Activated CD4-positive, alpha-beta T cell treated with anti-CD3 and anti-CD28 coated beads for 36 hours (primary cell): ENCODE data around the gene PRKCZ. TPM values are rescaled to one million over a fixed set of nuclear protein-coding genes. Genes with fewer than 3 reads are reported as not detected.
A peak's percentile ranks its signal among the peaks of the same experiment; 100 is the strongest.
"Not testable (repeated sequence)": the region's sequence is repeated elsewhere in the genome, so short reads cannot be mapped to it uniquely, and the experiment has no call there.

ENCODE experiments used
- ATAC-seq: fragments of 200-7000 bp; cut with Tn5 transposase; one replicate; pipeline ENCODE4 v1.10.0; 2021; ENCODE audit warnings: mild to moderate bottlenecking, moderate library complexity
- CTCF ChIA-PET: fragments of 350-600 bp; sonication (Branson Sonifier 250); formaldehyde crosslinking; loops from one replicate; lab custom pipeline; 2021; ENCODE audit warnings: antibody characterized with exemption; lab: Charles Lee
- POLR2A ChIA-PET: fragments of 350-600 bp; sonication (Branson Sonifier 250); formaldehyde crosslinking; loops from one replicate; lab custom pipeline; 2021; ENCODE audit warnings: antibody characterized with exemption, inconsistent platforms; lab: Charles Lee
- DNase-seq: peaks from one replicate; pipeline ENCODE4 v3.0.0-alpha.2; 2020
- H3K27ac Mint-ChIP-seq: one replicate; pipeline ENCODE4 v1.8.0; 2021; ENCODE audit warnings: mixed read lengths
- H3K27me3 Mint-ChIP-seq: one replicate; pipeline ENCODE4 v1.8.0; 2021; ENCODE audit warnings: mixed read lengths
- H3K36me3 Mint-ChIP-seq: one replicate; pipeline ENCODE4 v1.8.0; 2021; ENCODE audit warnings: low read depth, mixed read lengths
- H3K4me1 Mint-ChIP-seq: one replicate; pipeline ENCODE4 v1.8.0; 2021; ENCODE audit warnings: mixed read lengths
- H3K4me3 Mint-ChIP-seq: one replicate; pipeline ENCODE4 v1.8.0; 2021; ENCODE audit warnings: mild to moderate bottlenecking, moderate library complexity, mixed read lengths
- H3K9me3 Mint-ChIP-seq: one replicate; pipeline ENCODE4 v1.8.0; 2021; ENCODE audit warnings: low read depth, mixed read lengths
- intact Hi-C, 2 experiments: fragments of 100-400 bp; cut with DNase I in 1 of 2; cut with micrococcal nuclease in 1 of 2; formaldehyde crosslinking; loops; one replicate each; pipeline versions ENCODE4 v1.14.2 to v1.15.1; 2022 to 2024; cut with DNase I, micrococcal nuclease
- total RNA-seq, 2 experiments: library from RNA; stranded (reverse); gene quantifications; one replicate each; pipeline ENCODE4 v1.2.3, GENCODE V29; 2021

PRKCZ gene
- total RNA-seq, 2 experiments from 2014 or later, result 9.8 to 10.9 TPM

DNA sequence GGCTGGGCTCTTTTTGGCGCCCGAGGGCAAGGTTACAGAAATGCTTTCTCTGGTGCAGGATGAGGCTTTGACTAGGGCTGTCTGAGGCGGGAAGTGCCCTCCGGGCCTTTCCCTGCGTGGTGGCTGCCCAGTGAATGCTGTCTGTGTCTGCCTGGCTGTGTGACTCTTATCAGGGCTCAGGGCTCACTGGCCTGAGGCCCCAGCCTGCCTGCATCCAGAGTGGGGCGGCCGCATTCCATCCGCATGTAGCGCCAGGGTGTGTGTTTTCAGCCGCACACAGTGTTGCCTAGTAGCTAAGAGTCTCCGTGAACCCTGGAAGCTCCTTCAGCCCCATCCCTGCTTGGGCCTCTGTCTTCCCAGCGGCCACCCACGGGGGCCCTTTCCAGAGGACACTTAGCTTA is 85.2 kb downstream of the PRKCZ start:
- no peak for ATAC-seq

DNA sequence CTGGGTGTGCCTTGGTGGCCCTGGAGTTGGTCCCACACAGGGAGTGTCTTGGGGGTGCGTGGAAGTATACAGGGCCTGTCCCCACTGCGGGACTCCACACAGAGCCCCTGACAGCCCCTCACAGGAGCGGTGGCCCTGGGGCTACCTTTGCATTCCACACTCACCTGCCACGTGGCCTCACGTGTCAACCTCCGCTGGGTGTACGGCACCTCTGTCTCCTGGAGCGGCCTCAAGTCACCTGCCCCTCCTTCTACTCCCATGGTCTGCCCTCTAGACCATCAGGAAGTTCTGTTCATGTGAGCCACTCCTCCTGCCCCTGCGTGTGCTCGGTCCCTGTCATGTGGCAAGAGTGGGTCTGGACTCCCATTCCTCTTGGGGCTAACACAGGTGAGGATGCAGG is 85.7 kb downstream of the PRKCZ start:
- ChIA-PET CTCF (interaction anchor here (0.6 kb wide), 1 partner anchor 255 kb away, joined by 4 read pairs; the partner anchor contains the start of gene MORN1), POLR2A (no interaction called here)
- ATAC-seq (no peak), DNase-seq (no peak)
- Mint-ChIP-seq H3K36me3 (no peaks in the 10 kb centered on the region), H3K27me3 (no peaks in the 10 kb centered on the region), H3K27ac (no peak overlapping the region), H3K4me1 (peaks cover 22% of the 10 kb centered on the region), H3K4me3 (no peak overlapping the region), H3K9me3 (no peaks in the 10 kb centered on the region)
- intact Hi-C loops, result no loop called here

More for the DNA sequence above, 85.2 kb downstream of the PRKCZ start:
- intact Hi-C loops, result no loop called here
- CTCF ChIA-PET, result interaction anchor here (0.6 to 1.1 kb wide), 2 partner anchors 256 to 1484 kb away, joined by 3 to 4 read pairs; partner anchors contain the start of gene MORN1
- Mint-ChIP-seq H3K4me3 (no peak overlapping the region), H3K27ac (no peak overlapping the region), H3K4me1 (peaks cover 22% of the 10 kb centered on the region), H3K27me3 (no peaks in the 10 kb centered on the region), H3K9me3 (no peaks in the 10 kb centered on the region), H3K36me3 (no peaks in the 10 kb centered on the region)
- DNase-seq, result no peak
- POLR2A ChIA-PET, result no interaction called here

DNA sequence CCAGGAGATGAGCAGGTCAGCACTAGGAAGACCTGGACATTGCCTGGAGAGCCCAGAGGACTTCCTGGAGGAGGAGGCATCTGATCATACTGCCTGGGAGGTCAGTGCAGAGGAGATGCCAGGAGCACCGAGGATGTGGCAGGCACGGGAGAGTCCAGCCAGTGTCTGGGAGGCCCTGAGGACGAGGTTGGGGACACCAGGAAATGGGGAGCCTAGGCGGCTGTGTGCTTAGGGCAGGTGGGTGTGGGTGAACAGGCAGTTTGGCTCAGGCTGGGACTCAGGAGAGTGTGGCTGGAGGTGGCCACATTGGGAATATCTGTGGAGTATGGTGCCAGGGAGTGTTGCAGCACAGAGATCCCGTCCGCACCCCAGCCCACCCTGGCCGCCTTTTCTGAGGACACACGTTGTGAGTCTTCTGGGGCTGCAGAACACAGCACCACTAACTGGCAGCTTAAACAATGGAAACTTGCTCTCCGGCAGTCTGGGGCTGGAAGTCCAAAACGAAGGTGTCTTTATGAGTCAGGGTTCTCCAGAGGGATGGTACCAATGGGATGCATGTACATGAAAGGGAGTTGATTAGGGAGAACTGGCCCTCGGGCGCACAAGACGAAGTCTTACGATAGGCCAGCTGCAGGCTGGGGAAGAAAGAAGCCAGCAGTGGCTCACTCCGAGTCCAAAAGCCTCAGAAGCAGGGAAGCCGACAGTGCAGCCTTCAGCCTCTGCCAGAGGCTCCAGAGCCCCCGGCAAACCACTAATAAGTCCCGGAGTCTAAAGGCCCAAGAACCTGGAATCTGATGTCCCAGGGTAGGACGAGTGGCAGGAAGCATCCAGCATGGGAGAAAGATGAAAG is 86.4 kb downstream of the PRKCZ start:
- DNase-seq (no peak), ATAC-seq (no peak)
- peaks cover 22% of the 10 kb centered on the region for H3K4me1 Mint-ChIP-seq
- ChIA-PET CTCF (no interaction called here), POLR2A (no interaction called here)
- no peaks in the 10 kb centered on the region for H3K9me3 Mint-ChIP-seq
- no peaks in the 10 kb centered on the region for H3K27me3 Mint-ChIP-seq
- H3K4me3 Mint-ChIP-seq, result no peak overlapping the region
- intact Hi-C loops, result no loop called here
- no peak overlapping the region for H3K27ac Mint-ChIP-seq
- no peaks in the 10 kb centered on the region for H3K36me3 Mint-ChIP-seq

DNA sequence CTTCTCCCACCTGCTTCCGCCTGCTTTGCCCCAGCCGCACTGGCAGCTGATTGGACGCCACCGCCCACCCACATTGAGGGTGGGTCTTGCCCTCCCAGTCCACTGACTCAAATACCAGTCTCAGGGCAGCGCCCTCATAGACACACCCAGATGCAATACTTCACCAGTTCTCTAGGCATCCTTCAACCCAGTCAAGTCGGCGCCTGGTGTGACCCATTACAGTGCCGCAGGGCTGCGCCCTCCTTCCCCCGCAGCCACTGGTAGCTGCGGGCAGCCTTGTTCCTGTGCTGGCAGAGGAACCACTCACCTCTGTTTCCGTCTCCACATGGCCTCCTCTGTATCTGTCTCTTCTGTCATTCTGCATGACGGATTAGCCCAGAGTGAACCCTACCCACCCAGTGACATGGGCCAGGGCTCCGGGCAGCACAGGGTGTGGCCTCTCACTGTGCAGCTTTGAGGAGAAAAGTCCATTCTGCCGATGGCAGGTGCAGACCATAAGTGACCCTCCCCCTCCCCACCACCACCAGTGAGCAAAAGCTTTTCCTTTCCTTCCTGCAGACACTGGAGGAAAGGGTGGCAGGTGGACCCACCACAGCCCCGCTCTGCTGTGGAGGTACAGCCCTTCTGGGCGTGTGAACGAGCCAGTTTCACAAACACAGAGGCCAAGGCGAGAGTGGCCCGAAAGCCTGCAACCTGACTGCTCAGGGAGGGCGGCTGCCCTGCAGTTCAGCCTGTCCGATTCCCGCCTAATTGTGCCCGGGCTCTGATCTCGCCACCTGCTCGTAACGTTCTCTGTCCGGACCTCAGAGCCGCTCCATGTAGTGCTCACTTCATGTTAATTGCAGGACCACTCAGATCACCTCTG is 87.3 kb downstream of the PRKCZ start:
- DNase-seq (no peak), ATAC-seq (no peak)
- no peaks in the 10 kb centered on the region for H3K9me3 Mint-ChIP-seq
- CTCF ChIA-PET, result no interaction called here
- POLR2A ChIA-PET, result no interaction called here
- H3K4me3 Mint-ChIP-seq, result no peak overlapping the region
- H3K27me3 Mint-ChIP-seq, result no peaks in the 10 kb centered on the region
- H3K4me1 Mint-ChIP-seq, result peaks cover 20% of the 10 kb centered on the region
- H3K36me3 Mint-ChIP-seq, result no peaks in the 10 kb centered on the region
- H3K27ac Mint-ChIP-seq, result no peak overlapping the region
- intact Hi-C loops, result no loop called here

DNA sequence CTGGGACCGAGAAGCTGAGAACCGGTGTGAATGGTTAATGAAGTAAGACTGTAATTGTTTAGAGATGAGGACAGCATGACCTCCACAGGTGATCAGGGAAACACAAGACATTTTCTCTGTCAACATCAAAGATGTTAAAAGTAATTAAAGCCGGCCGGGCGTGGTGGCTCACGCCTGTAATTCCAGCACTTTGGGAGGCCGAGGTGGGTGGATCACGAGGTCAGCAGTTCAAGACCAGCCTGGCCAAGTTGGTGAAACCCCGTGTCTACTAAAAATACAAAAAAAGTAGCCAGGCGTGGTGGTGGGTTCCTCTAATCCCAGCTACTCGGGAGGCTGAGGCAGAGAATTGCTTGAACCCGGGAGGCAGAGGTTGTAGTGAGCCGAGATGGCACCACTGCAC is 88.9 kb downstream of the PRKCZ start:
- H3K27ac Mint-ChIP-seq, H3K9me3 Mint-ChIP-seq, DNase-seq, intact Hi-C loops, POLR2A ChIA-PET, H3K27me3 Mint-ChIP-seq, ATAC-seq, H3K4me3 Mint-ChIP-seq, H3K36me3 Mint-ChIP-seq: not testable (repeated sequence)
- CTCF ChIA-PET, result interaction anchor here (0.6 to 1.4 kb wide), 11 partner anchors 10 to 252 kb away, joined by 3 to 11 read pairs (median 4); partner anchors contain the start of genes MORN1 and RER1
- peaks cover 12% of the 10 kb centered on the region for H3K4me1 Mint-ChIP-seq

DNA sequence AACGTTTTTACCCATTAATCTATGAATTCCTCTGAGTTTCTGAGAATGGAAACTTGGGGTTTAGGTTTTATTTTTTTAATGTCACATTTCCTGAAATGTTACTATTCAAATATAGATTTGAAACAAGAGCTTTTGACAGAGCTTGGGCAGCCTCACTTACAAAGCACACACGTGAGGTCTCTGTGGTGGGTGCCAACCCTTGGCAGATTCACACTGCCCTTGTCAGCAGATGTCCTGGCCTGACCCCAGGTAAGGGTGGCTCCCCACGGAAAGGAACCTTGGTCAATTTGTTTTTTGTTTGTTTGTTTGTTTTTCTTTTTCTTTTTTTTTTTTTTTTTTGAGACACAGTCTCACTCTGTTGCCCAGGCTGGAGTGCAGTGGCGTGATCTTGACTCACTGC is 90.8 kb downstream of the PRKCZ start:
- no peak overlapping the region for H3K27ac Mint-ChIP-seq
- intact Hi-C loops, result no loop called here
- peaks cover 7% of the 10 kb centered on the region for H3K4me1 Mint-ChIP-seq
- DNase-seq (no peak), ATAC-seq (no peak)
- no peaks in the 10 kb centered on the region for H3K36me3 Mint-ChIP-seq
- H3K4me3 Mint-ChIP-seq, result no peak overlapping the region
- H3K27me3 Mint-ChIP-seq, result no peaks in the 10 kb centered on the region
- H3K9me3 Mint-ChIP-seq, result no peaks in the 10 kb centered on the region
- ChIA-PET CTCF (interaction anchor here (0.6 to 1.2 kb wide), 5 partner anchors 11 to 292 kb away, joined by 3 to 7 read pairs (median 3); no protein-coding TSS in a partner anchor), POLR2A (no interaction called here)

DNA sequence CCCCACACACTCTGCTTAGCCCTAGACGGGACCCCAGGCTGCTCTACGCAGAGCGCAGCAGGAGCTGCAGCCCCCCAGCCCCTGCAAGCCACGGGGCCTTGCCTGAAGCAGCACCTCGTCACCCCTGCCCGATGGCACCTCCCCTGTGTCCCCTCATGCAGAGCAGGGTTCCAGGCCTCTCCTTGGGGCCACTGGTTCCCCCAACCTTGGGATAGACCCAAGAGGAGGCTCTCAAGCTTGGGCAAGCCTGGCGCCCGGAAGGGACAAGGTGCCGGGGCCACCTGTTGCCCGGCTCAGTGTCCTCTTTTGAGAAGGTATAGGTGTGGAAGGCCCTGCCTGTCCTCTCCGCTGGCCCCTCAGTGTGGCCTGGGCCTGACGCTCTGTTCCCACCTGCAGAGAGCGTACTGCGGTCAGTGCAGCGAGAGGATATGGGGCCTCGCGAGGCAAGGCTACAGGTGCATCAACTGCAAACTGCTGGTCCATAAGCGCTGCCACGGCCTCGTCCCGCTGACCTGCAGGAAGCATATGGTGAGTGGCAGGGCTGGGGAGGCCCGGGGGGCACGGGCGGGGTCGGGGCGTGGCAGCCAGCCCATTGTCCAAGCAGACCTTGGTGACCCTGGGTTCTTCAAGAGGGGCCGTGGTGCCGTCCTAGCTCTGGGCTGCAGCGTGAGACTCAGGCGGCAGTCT is 93.7 kb downstream of the PRKCZ start:
- ATAC-seq, result no peak
- Mint-ChIP-seq H3K36me3 (no peaks in the 10 kb centered on the region), H3K4me3 (no peak overlapping the region), H3K27me3 (no peaks in the 10 kb centered on the region), H3K4me1 (peaks cover 7% of the 10 kb centered on the region), H3K27ac (no peak overlapping the region), H3K9me3 (no peaks in the 10 kb centered on the region)
- DNase-seq, result no peak
- intact Hi-C loops, result no loop called here
- ChIA-PET CTCF (no interaction called here), POLR2A (no interaction called here)

DNA sequence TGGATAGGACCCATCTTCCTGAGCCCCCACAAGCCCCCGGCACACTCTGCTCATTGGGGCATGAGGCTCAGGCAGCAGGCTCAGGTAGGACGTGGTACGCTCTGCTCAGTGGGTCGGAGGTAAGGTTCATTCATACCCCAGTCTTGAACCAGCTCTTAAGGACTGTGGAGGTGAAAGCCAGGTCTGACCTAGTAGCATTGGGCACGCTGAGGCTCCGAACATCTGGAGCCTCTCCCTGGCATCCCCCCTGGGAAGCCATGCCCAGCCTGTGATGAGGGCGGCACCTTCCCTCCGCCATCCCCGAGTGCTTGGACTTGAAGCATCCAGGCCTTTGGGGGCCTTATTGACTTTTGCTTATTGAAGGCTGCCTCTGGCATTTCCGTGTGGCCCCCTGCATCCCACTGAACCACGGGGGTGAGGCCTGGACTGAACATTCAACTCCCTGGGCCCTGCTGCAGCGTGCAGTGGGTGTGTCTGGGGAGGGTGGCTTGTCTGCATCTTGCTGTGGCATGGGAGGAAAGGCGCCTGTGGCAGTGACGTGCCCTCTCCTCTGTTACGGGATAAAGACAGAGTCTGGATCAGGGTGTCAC is 94.4 kb downstream of the PRKCZ start:
- CTCF ChIA-PET, result no interaction called here
- intact Hi-C loops, result no loop called here

DNA sequence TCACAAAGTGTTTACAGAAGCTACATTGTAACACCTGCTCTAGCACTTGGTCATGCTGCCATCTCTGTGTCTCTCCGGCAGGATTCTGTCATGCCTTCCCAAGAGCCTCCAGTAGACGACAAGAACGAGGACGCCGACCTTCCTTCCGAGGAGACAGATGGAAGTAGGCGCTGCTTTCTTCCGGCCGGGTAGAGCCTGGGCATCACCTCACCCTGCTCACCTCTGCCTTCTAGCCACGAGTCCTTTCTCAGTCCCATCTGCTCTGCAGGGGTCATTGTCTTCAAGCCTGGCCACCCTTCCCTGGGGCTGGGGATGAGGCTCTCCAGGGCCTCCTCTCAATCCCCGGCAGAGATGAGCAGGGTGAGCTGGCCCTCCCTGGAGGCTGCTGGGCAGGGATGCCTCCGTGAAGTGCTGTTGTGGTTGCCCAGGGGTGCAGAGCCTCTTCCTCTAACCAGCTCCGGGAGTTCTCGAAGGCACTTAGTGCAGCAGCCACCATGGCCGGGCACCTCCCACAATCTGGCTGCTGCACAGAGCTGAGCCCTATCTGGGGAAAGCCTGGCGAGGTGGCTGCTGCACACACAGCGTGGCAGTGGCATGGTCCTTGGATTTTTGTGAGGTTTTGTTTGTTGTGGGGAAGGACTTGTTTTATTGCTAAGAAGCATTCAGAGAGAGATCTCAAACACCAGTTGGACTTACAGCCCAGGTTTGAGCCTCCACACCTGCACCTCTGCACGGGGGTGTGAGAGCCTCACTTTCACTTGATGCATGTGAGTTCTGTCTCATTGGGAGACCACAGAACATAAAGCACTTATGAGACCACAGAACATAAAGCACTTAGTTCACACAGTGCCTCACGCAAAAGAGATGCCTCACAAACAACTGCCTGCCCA is 96.0 kb downstream of the PRKCZ start:
- no peaks in the 10 kb centered on the region for H3K4me1 Mint-ChIP-seq
- H3K9me3 Mint-ChIP-seq, result no peaks in the 10 kb centered on the region
- no peak overlapping the region for H3K4me3 Mint-ChIP-seq
- intact Hi-C loops, result loop anchor here in 1 of 2 experiments (1.0 kb wide), 1 partner anchor 13 kb away; no protein-coding TSS in a partner anchor
- H3K27ac Mint-ChIP-seq, result no peak overlapping the region
- DNase-seq, result peak; percentile 51
- no peaks in the 10 kb centered on the region for H3K36me3 Mint-ChIP-seq
- ChIA-PET POLR2A (no interaction called here), CTCF (interaction anchor here (0.7 kb wide), 1 partner anchor 28 kb away, joined by 4 read pairs; no protein-coding TSS in a partner anchor)
- H3K27me3 Mint-ChIP-seq, result no peaks in the 10 kb centered on the region
- peak; percentile 65 for ATAC-seq

More for the DNA sequence above, 94.4 kb downstream of the PRKCZ start:
- no peak for ATAC-seq
- Mint-ChIP-seq H3K27ac (no peak overlapping the region), H3K27me3 (no peaks in the 10 kb centered on the region), H3K4me3 (no peak overlapping the region), H3K9me3 (no peaks in the 10 kb centered on the region), H3K36me3 (no peaks in the 10 kb centered on the region), H3K4me1 (peaks cover 6% of the 10 kb centered on the region)
- DNase-seq, result no peak
- POLR2A ChIA-PET, result no interaction called here

DNA sequence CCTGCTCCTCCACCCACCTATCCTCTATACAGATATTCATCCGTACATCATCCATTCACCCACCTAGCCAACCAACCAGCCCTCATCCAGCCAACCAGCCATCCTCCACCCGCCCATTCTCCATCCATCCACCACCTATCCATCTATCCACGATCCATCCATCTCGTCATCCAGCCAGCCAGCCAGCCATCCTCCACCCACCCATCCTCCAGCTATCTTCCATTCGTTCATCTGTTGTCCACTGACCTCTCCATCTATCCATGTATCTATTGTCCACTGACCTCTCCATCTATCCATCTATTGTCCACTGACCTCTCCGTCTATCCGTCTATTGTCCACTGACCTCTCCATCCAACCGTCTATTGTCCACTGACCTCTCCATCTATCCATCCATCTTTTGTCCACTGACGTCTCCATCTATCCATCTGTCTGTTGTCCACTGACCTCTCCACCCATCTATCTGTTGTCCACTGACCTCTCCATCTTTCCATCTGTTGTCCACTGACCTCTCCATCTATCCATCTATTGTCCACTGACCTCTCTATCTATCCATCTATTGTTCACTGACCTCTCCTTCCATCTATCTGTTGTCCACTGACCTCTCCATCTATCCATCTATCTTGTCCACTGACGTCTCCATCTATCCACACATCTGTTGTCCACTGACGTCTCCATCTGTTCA is 96.8 kb downstream of the PRKCZ start:
- Mint-ChIP-seq H3K36me3 (peaks cover 2% of the 10 kb centered on the region), H3K9me3 (no peaks in the 10 kb centered on the region), H3K27ac (no peak overlapping the region), H3K27me3 (no peaks in the 10 kb centered on the region), H3K4me1 (peaks cover 2% of the 10 kb centered on the region), H3K4me3 (no peak overlapping the region)
- intact Hi-C loops, result loop anchor here in 1 of 2 experiments (1.0 kb wide), 1 partner anchor 14 kb away; no protein-coding TSS in a partner anchor
- ChIA-PET CTCF (no interaction called here), POLR2A (no interaction called here)
- DNase-seq (no peak), ATAC-seq (no peak)
